GM19468 (cell line): ENCODE measurements around the gene RNF181.
"Not testable (repeated sequence)": the region's sequence is repeated elsewhere in the genome, so short reads cannot be mapped to it uniquely, and the experiment has no call there.

Experiments used
- ATAC-seq: cut with Tn5 transposase; IDR thresholded peaks from one replicate; pipeline ENCODE4 v1.9.1; 2021; ENCODE audit warnings: mild to moderate bottlenecking, moderate library complexity, moderate number of reproducible peaks; ENCODE audit not compliant: unreplicated experiment; ENCODE audit errors: extremely low read depth

Gene RNF181

GRCh38 chr2:85593023-85593422 is 2.5 kb upstream of the RNF181 start:
- no peak for ATAC-seq

GRCh38 chr2:85594715-85595300 is 737 bp upstream of the RNF181 start:
- no peak for ATAC-seq

- ATAC-seq, result no peak
Measured at GRCh38 chr2:85596026-85596333, 435 bp downstream of the RNF181 start.

- no peak for ATAC-seq
Measured at GRCh38 chr2:85596486-85597143, 1.1 kb downstream of the RNF181 start.

- no peak for ATAC-seq
Measured at GRCh38 chr2:85597241-85597640, 1.7 kb downstream of the RNF181 start.

GRCh38 chr2:85598594-85599340 is 3.2 kb downstream of the RNF181 start:
- ATAC-seq, result no peak

GRCh38 chr2:85599468-85600234 is 4.1 kb downstream of the RNF181 start:
- ATAC-seq, result no peak

GRCh38 chr2:85600235-85600575 is 4.7 kb downstream of the RNF181 start:
- ATAC-seq, result no peak

GRCh38 chr2:85600951-85601770 is 5.6 kb downstream of the RNF181 start:
- ATAC-seq, result no peak

GRCh38 chr2:85601771-85602475 is 6.4 kb downstream of the RNF181 start:
- ATAC-seq, result peak; percentile 9

GRCh38 chr2:85602476-85603234 is 7.1 kb downstream of the RNF181 start, which contains the start of gene TMEM150A:
Gene TMEM150A (minus strand): TSS chr2:85602698. CDS start chr2:85601948, 750 bp downstream.
- peak; percentile 90 for ATAC-seq

- not testable (repeated sequence) for ATAC-seq
Measured at GRCh38 chr2:85604133-85604444, 8.5 kb downstream of the RNF181 start.

- ATAC-seq, result no peak
Measured at GRCh38 chr2:85604568-85605339, 9.2 kb downstream of the RNF181 start.

- ATAC-seq, result no peak
Measured at GRCh38 chr2:85605406-85606115, 10.0 kb downstream of the RNF181 start.

- no peak for ATAC-seq
Measured at GRCh38 chr2:85606116-85606455, 10.5 kb downstream of the RNF181 start.

GRCh38 chr2:85607268-85608215 is 12.0 kb downstream of the RNF181 start:
- ATAC-seq, result no peak
